Astrocyte of the spinal cord (primary cell): Measurements from ENCODE around the gene DCST2.
A peak's percentile ranks its signal among the peaks of the same experiment; 100 is the strongest.

Experiments
- DNase-seq: peaks from one replicate; pipeline ENCODE4 v3.0.0; 2011; ENCODE audit warnings: low read depth, low spot score
- H3K4me3 ChIP-seq: 2 replicates; pipeline ENCODE4 v1.5.1; 2011; ENCODE audit warnings: low read depth, mild to moderate bottlenecking, low read length, moderate library complexity
- in situ Hi-C: cut with HindIII; loops from 2 replicates; pipeline ENCODE4 v1.10.0; 2017; ENCODE audit warnings: low sequenced_read_pairs
- TF ChIP-seq, protein P1 (sequence below): IDR thresholded peaks from 2 replicates; pipeline ENCODE4 v1.5.1; 2012; ENCODE audit warnings: low read depth, mild to moderate bottlenecking, low read length, inconsistent platforms

Gene DCST2

DNA sequence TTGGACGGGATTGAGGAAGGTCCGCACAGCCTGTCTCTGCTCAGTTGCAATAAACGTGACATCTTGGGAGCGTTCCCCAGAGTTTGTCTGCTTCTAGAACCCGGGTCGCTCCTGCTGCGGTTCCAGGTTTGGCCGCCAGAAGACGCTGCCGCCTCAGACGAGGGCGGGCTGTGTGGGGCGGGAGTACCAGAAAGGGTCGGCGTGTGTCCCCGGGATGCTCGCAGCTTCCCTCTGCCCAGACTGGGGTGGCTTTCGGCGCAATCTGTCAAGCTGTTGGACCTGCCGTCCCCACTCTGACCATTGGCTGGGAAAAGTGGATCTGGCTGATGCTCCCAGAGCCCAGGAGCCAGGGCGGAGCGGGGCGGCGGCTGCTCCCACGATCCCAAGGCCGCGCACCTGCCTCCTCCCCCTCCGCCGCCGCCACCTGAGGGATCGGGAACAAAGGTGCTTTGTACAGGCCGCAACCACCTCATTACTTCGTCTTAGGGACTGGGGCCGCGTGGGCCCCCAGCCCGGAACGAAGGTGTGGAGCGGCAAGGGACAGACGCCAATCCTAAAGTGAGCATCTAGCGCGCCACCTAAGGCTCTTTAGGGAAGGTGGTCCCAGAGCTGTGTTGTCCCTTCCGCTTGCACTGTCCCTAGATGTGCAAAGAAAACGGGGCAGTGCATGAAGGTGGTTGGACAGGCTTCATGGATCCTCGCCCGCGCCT is 29.3 kb upstream of the DCST2 start:
- peak overlapping the region; percentile 90 for H3K4me3 ChIP-seq
- TF ChIP-seq, protein P1, sequence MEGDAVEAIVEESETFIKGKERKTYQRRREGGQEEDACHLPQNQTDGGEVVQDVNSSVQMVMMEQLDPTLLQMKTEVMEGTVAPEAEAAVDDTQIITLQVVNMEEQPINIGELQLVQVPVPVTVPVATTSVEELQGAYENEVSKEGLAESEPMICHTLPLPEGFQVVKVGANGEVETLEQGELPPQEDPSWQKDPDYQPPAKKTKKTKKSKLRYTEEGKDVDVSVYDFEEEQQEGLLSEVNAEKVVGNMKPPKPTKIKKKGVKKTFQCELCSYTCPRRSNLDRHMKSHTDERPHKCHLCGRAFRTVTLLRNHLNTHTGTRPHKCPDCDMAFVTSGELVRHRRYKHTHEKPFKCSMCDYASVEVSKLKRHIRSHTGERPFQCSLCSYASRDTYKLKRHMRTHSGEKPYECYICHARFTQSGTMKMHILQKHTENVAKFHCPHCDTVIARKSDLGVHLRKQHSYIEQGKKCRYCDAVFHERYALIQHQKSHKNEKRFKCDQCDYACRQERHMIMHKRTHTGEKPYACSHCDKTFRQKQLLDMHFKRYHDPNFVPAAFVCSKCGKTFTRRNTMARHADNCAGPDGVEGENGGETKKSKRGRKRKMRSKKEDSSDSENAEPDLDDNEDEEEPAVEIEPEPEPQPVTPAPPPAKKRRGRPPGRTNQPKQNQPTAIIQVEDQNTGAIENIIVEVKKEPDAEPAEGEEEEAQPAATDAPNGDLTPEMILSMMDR, result peak; percentile 93
- in situ Hi-C loops, result no loop called here
- peak; percentile 50 for DNase-seq

DNA sequence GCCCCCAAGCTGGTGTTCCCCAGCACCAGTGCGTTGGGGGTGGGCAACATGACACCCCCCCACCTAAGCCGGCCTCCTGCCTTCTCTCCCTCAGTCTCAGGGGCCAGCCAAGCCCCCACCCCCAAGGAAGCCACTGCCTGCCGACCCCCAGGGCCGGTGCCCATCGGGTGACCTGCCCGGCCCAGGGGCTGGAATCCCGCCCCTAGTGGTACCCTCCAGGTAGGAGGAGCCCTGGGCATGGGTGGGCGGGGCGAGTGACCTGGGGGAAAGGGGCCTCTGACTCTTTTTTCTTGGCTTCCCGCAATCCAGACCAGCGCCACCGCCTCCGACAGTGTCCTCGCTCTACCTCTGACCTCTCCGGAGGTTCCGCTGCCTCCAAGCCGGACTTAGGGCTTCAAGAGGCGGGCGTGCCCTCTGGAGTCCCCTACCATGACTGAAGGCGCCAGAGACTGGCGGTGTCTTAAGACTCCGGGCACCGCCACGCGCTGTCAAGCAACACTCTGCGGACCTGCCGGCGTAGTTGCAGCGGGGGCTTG is 28.6 kb upstream of the DCST2 start:
- no peak overlapping the region for H3K4me3 ChIP-seq
- in situ Hi-C loops, result no loop called here

DNA sequence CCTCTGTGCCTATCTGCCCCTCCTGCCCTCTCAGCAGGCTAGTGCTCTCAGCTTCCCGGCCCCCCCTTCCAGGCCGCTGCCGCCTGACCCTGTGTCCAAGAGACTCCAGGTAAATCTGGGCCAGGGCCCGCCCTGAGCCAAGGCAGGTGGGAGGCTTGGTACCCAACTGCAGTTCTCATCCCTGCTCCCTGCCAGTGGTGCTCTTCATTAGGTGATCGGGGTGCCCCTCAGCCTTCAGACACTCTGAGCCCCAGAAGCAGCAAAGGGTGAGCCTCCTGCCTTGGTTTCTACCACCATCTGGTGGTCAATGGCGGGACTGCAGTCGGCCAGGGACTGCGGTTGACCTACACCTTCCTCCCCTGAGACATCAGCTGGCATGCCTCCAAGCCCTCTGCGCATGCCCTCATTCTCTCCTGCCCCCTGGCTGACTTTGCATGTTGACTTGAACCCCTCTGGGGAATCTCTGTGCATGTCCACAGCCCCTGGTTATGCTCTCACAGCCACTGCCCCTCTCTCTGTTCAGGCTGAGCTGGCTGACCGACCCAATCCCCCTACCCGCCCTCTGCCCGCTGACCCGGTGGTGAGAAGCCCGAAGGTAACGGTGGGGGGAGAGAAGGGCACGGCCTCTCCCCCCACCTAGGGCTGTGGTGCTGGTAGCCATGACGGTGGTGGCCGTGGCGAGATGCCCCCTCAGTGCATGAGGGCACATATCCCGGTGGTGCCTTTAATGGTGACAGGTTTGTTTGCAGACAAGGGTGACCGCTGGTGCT is 28.0 kb upstream of the DCST2 start:
- peak; percentile 80 for DNase-seq
- in situ Hi-C loops, result no loop called here
- TF ChIP-seq, protein P1, result peak; percentile 99
- H3K4me3 ChIP-seq, result no peak overlapping the region

More for the DNA sequence above, 28.6 kb upstream of the DCST2 start:
- TF ChIP-seq, protein P1, result peak; percentile 22
- no peak for DNase-seq

DNA sequence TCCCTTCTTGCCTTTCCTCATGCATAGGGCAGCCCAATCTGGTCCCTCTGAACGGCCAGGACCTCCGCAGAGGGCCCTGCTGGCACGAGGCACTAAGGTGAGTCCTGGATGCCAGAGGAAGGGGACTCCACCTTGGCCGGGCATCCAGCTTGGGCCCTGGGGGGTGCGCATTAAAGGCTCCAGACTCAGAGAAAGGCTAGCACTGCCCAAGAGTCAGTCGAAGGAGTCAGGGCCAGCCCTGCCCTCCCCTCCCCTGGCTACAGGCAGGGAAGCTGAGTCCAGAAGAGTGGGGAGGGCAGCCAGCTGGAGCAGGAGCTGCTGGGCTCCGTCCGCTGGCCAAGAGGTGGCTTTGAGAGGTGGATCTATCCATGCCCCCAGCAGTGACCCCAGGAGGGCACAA is 27.2 kb upstream of the DCST2 start:
- TF ChIP-seq, protein P1, result no peak
- no peak for DNase-seq
- in situ Hi-C loops, result no loop called here
- no peak overlapping the region for H3K4me3 ChIP-seq

DNA sequence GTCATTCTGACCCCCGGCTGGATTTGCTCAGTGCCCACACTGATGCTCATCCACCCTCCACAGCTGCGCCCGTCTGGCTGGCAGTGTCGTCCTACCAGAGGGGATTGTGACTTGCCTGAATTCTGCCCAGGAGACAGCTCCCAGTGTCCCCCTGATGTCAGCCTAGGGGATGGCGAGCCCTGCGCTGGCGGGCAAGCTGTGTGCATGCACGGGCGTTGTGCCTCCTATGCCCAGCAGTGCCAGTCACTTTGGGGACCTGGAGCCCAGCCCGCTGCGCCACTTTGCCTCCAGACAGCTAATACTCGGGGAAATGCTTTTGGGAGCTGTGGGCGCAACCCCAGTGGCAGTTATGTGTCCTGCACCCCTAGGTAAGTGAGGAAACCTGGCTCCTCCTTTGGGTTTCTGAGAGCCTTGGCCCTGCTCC is 24.2 kb upstream of the DCST2 start:
- H3K4me3 ChIP-seq, result no peak overlapping the region
- no peak for DNase-seq
- TF ChIP-seq, protein P1, result peak; percentile 15
- in situ Hi-C loops, result no loop called here

DNA sequence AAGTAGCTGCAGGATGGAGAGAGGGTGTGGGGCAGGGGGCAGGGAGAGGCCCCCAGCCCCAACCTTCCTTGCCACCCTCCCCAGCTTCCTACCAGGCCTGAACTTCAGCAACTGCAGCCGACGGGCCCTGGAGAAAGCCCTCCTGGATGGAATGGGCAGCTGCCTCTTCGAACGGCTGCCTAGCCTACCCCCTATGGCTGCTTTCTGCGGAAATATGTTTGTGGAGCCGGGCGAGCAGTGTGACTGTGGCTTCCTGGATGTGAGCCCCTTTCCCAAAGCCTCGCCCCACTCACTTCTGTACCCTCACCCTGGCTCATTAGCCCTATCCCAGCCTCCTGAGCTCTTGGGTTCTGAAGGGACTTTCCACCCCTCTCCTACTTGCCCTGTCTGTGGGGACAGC is 23.5 kb upstream of the DCST2 start:
- TF ChIP-seq, protein P1, result no peak
- DNase-seq, result no peak
- in situ Hi-C loops, result no loop called here
- no peak overlapping the region for H3K4me3 ChIP-seq
